ENCODE measurements around the gene ARSJ.

The ARSJ gene

DNA sequence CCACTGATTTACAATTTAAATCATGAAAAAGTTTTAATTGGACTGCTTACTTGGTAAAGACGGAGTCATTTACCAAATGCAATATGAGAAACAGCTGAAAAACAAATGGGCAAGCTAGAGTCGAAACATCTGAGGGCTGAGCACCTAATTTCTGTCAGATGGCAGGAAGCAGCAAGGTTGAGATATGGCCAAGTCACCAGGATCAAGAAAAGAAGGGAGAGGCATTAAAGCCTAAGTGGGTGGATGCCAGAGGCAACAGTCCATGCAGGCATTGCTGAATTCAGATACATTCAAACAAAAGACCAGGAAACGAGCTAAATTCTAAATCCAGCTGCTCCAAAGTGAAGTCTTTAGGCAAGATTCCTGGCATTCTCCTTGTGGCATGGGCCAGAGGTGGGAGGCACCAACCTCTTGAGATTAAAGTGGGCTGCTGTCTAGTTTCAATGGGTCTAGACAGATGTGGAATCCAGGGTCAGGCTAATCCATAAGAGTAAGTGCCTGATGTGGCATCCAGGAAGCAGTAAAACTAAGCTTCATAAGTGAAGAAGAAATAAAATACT, 8.0 kb upstream of the ARSJ start:
- no peak for DNase-seq

DNA sequence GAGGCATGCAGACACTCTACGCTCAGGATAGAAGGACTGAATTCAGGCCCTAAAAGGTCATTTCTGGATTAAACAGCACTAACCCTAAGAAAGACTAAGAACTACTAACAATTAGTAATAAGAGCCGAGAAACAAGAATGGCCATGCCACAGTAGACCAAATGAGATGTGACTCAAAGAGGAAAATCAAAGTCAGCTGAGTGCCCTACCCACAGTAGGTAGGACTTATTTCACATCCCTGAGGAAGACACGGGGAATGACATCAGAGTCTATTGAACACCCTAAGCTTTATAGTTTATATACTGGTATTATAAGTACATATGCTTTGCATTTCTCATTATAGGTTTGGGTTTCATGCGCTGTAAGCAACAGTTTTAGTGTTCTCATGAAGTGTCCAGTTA, 2.7 kb upstream of the ARSJ start:
- no peak for DNase-seq

DNA sequence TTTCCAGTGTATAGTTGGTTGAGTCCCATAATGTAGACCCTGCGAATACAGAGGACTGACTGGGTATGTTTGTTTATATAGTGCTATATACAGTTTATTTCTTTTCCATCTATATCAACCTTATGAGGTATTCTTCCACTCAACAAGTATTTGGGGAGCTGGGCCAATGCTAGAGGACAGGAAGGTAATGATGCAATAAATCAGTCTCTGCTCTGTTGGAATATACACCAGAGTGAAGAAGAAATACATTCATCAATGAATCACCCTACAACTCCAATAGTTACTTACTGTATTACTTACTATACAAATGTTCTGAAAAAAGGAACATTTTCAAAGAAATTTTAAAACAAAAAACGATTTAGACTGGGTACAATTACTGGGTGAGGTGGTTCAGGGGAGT, 2.1 kb upstream of the ARSJ start:
- DNase-seq, result no peak

DNA sequence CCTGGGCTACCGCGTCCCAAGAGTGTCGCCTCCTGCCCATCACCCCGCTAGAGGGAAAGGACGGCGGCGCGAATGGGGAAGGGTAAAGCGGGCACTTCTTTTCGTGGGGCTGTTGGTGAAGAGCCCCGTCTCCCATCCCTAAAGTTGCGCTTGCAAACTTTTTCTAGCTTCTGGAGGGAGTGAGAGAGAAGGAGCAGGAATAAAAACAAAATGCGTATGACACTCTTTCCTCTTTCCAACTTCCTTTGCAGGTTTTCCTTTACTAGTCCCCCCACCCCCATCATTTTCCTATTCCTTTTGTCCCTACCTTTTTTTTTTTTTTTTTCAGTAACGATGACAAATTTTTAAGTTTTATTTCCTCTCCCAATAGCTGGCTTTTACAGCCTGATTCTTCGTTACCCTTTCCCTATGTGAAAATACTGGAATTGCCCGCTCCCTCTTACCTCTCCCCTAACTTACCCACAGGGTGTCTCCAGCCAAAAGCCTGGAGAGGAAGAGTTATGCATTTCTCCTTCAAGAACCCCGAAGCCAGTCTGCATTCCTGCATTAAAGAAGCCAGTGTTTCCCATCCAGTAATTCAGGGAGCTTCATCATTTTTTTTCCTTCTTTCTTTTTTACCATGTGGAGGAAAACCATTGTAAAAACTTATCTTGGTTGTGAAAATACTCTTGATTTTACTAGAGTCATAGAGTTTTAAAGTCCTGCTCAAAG, 613 bp upstream of the ARSJ start:
- no peak for DNase-seq

DNA sequence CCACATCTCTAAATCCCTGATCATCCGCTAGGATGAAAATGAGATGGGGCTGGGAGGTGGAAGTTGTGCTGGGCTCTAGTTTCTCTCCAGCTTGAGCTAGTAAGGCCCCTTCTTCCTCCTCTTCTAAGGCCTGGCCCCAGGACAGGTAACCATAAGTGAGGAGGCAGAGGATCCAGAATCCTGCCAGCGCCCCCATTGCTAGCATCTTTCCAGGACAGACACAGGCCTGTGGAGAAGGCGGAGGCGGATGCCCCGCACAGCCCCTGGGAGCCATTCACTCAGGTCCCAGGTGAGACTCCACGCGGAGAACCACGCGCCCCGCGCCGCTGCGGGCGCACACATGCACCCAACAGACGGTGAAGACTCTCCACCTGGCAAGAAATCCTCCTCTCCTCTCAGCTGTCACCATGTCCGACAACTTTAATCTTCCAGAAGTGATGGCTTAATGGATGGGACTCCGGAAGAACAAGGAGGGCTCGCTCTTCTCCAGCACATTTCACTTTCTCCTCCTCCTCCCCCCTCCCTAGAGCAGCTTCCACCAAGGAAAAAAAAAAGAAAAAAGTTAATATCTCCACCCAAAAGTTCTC, 793 bp downstream of the ARSJ start:
- peak; percentile 46 for DNase-seq

DNA sequence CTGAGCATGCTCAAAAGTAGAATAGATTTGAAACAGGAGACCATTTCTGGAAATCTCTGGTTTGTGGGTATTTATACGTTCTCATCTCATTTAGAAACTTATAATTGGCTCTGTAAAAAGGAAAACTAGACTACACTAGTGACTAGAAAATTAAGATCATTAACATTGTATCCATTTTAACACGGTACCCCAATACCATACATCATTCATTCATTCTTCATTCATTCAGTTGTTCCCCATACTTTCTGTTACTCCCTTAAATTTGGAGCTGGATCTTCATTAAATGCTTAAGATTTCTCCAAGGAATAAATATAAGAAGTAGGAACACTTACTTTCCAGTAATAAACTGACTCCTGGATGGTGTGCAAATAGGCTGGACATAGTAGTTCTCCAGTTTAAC, 1.3 kb downstream of the ARSJ start:
- no peak for DNase-seq

DNA sequence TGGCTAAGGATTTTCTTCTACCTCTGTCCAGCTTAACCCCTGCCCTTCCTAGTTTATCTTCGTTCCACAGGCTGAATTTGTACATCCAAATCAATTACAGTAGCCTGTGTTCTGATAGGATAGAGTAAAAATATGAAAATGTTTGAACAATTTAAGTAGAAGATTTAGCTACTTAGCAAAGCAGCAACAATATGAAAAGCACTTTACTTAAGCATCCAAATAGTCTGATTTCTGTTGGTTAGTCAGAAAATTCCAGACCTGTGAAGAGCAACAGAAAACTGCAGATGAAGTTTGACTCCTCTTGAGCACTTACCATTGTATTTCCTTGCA, 2.0 kb downstream of the ARSJ start:
- no peak for DNase-seq

DNA sequence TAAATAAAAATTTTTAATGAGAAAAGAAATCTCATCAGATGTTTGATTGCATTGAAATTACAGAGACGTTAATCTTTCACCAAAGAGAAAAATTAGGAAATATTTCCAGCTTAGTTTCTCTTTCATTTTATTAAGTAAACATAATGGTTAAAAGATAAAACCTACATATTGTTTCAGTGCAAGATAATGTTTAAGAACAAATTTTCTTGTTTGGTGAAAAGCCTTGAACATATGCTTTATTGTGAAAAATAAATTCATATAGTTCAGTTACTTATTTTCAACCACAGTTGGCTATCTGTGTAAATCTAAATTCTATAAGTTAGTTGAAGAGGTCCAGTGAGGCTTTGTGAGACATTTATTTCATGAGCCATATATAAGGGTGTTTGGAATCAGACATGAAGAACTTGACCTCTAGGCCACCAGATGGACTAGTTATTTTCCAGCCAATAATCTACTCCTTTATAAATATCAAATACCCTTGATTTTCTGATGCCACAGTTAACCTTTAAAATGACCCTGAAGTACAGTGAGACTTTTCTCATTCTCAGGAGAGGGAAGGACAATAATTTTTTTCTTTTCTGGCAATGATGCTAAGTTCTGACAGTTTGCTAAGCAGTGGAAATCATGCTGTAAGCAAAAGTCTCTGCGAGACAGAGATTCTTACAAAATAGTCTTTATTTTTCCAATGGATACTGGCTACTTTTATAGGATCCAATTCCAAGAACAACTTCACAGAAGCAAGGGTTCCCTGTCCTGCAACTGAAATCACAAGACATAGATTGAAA, 2.5 kb downstream of the ARSJ start:
- no peak for DNase-seq

DNA sequence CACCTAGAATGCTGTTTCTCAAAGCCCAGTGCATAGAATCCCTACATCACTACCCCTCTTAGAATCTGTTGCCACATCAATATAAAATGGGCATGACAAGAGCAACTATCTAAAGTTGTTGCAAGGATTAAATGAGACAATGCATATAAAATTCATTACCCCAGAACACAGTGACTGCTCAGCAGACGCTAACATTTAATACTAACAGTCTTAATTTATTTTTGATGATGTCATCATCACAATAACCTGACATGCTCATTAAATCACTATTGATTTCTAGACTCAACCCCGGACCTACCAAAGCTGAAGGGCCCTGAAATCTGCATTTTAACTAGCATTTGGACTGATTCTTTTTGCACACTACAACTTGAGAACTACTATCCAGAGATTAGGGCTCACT, 3.9 kb downstream of the ARSJ start:
- DNase-seq, result no peak

DNA sequence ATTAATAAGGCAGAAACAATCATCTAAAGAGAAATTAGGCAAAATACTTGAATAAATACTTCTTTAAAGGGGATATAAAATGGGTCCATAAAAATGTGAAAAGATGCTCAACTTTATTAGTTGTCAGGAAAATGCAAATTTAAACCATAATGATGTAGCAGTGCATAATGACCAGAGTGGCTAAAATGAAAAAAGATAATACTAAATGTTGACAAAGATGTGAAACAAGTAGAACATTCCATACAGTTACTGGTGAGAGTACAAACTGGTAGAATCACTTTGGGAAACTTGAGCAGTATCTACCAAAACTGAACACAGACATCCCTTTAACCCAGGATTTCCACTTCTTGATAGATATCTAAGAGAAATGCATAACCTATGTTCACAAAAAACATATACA, 5.0 kb downstream of the ARSJ start:
- no peak for DNase-seq

DNA sequence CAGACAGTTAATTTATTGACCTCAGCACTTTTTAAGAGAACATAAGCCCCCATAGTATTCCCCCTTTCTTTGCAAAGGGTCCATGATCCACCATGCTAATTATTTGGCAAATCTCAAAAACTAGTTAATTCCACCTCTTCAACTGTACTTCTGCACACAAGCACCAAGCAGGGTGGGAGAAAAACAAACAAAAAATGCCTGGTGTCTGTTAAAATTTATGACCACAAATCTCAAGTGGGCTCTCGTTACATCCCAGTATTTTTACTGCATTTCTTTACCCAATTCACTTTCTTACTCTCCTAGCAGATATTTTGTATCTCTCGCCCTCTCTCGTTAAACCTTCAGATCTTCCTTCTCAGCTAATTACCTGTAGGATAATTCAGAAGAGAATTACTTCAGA, 6.1 kb downstream of the ARSJ start:
- no peak for DNase-seq

DNA sequence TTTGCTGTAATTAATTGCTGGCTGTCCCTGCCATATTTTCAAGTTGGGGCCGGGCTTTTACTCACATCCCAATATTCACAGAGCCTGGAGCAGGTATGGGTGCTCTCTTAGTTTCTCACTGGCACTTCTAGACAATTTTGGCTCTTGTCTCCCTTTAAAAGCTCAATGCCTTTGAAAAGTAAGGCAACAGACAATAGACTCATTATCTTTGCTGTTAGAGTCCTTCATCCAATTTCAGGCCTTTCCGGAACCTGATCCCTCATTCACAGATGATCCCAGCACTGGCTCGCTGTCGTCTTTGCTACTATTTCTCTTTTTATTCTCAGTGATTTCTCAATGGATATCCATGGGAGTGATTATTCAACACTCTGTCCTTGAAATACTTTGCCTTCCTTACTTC, 6.7 kb downstream of the ARSJ start:
- DNase-seq, result no peak

DNA sequence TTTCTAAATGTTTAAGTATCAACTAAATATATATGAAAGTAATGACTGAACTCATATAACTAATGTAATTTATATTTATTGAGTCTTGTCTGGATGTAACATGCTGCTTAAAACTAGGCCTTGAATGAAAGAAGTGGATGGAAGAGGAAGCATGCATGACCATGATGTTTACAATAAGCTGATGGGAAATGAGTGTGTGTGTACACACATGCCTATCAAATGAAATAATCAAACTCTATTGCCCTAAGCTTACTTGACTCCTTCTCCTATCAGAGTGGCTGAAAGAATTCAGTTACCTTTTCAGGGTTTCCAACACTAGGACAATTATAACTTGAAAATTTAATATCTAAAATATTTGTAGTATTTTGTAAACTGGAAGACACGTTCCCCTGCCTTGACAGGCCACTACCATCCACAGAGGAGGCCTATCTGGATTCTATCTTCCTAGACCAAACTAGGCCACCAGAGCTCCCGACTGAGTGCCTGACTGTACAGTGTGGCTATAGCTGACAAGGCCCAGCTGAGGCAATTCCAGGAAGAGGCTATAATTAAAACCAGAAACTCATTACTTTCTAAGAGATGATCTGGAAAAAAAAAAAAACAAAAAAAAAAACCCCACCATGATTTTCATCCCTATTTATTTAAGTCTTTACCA, 7.6 kb downstream of the ARSJ start:
- no peak for DNase-seq

DNA sequence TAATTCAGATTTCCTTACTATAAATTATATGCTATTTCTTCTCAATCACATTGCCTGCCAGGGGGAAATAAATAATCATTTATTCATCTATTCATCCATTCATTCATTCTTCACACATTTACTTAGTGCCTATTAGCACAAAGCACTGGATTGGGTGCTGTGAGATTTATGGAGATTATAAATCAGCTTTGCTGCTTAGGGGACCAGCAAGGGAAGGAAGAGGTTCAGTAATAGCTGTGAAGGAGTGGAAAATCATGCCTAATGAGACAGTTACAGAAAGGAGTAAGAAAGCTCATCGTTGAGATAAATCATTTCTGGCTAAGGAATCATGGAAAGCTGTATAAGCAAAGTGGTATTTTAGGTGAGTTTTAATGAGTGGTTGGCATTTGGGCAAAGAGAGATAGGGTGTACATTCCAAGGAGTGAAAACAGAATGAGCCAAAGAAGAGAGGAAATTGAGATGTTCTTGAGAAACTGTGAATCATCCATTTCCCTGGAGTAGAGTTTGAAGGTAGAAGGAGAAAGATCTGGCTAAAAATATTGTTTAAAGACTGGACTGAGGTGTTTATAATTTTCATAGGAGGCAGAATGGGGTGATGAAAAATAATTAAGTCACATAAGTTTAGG, 9.6 kb downstream of the ARSJ start:
- no peak for DNase-seq

DNA sequence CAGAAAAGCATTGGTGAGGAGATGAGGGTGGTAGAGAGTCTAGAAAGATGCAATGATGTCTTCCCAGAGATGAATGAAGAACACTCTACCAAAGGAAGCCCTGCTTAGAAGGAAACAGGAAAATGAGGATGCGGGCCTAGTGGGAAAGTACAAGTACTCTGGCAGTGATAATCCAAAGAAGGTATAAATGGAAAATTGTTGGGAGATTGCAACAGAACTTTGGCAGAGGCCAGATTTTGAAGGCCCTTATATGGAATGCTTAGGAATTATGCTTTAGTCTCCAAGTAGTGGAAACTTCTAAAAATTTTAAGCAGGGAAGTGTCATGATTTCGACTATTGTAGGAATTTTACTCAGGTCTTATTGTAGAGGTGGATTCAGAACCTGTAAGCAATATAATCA, 11.0 kb downstream of the ARSJ start:
- no peak for DNase-seq

DNA sequence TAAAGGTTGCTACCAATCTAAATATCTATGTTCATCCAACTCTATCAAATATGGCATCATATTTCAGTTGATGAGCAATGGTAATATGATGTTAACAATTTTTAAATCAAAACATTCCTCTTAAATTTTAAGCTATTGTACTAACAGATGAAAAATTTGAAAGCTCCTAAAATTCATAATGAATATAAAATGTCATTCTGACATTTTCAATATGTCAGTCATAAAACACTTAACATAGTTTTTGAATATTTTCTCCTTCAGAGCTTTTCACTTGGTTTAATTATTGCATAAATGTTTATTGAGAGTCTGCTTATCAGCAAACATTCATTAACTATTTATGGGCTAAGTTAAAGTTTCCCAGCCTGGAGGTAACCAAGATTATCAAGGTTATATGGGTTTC, 11.8 kb downstream of the ARSJ start:
- DNase-seq, result no peak

DNA sequence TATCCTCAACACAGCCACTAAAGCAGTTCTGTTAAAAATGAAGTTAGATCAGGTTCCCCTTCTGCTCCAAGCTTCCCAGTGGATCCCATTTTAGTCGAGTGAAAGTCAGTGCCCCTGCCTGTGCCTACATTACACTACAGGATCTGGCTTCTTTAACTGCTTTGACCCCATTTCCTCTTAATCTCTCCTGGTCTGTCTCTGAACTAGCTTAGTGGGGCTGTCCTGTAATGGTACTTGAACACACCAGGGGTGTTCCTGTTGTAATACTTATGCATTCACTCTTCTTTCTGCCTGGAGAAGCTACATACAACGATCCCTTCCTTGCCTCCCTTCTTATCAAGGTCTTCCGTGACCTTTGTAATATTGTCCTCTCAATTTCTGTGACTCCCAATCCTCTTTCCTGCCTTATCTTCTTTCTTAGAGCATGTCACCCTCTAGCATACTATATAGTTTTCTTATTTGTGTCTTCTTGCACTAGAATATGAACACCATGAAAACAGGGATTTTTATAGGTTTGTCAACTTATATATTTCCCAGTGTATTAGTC, 16.7 kb downstream of the ARSJ start:
- no peak for DNase-seq

DNA sequence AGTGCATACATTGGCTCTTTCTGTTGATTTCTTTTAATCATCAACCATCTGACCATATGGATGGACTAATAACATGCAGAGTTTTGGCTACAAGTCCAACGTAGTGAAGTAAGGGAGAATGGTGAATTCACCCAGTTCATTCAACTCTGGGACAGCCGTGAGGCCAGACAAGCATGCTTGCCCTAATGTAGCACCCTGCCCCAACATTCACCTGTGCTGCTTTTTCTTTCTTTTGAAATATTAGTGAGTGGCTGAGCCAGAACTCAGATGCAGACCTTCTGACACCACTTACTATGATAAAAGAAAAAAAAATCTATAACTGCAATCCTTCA, 17.5 kb downstream of the ARSJ start:
- no peak for DNase-seq

DNA sequence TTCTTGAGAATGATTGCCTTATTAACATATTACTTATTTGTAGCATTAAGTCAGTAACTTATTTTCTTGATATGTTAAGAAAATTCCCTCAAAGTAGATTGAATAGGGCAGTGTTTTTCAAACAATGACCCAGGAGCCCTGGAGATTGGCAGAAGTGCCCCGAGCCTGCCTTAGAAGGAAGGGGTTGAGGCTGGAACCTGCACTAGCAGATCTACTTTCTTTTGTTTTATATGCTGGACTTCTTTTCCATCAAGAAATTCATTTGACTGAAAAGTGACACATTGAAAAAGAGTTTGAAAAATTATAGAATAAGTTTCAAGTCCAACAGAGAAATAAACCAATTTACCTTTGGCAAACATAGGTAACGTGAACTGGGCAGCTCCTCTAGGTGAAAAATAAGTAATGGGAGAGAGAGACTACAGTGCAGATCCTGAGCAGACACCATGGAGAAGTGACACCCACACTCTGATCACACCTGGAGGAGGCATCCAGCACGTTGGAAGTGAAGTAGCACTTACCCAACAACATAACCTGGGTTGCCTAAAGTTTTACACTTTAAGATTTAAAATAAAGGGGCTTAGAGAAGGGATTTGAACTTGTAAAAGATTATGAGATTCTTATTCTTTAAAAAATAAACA, 18.6 kb downstream of the ARSJ start:
- no peak for DNase-seq

DNA sequence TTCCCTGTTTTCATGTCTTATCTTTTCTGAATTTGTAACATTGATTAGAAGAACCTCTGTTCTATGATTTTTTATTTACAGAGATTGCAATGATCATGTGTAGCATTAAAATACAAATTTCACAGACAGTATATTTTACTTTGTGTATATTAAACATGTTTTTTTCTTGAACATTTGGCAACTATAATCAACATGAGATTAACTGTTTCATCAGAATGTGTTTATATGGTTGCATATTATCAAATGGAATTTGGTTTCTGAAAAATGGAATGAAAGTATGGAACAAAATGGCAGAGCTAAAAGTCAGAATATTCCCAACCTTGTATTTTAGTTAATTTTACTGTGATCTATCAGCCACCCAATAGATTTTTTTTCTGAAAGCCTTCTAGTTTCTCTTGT, 19.9 kb downstream of the ARSJ start:
- DNase-seq, result no peak

DNA sequence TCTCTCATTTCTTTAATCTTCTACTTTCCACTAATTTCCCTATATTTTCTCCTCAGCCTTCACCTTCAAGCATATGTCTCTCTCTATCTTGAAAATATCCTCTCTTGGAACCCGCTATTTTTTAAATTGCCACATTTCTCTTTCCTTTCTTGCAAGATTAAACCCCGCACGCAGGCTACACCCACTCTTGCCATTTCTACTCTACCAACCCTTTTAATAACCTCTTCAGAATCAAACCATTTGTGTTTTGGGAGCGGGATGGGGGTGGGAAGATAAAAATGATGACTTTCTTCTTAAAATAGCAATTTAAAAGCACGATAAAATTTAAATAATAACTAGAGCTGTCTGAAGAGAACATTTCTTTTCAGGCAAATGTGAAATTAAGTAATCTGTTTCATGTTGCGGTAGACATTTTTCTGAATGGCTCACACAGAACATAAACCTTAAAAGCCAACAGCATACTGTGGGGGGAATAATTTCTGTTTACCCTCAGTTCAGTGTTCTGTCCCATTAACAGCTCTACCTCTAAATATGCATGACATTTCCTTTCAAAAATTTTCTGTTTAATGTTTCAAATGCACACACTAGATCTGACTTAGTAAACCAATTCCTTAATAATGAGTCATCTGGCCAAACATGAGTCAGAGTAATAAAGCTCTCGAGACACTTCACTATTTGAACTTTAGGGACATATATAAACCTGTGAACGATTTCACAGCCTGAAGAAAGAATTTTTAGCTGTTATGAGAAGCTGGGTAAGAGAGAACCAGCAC, 20.5 kb downstream of the ARSJ start:
- DNase-seq, result no peak

DNA sequence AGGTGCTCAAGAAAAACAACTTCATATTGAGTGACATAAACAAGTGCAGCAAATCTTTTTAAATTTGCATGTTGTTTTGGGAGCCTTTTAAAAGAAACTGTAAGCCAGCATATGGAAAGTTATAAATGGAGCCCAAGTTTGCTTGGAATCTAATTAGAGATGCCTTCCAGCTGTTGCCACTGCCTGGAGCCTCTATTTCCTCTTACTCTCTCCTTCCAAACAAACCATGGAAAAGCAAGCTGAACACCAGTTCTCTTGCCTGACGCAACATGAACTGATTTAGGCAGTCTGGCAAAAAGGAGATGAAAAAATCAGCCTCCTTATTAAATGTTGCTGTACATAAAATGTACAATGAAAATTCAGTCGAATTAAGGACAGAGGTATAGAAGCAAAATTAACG, 21.5 kb downstream of the ARSJ start:
- DNase-seq, result no peak

Data from left hindlimb (tissue), 1 donor.